HG02943 (cell line): ENCODE measurements around the gene CDHR2.
A peak's percentile ranks its signal among the peaks of the same experiment; 100 is the strongest.
"Not testable (repeated sequence)": the region's sequence is repeated elsewhere in the genome, so short reads cannot be mapped to it uniquely, and the experiment has no call there.

ENCODE experiments used
- ATAC-seq: cut with Tn5 transposase; IDR thresholded peaks from one replicate; pipeline ENCODE4 v1.9.1; 2021; ENCODE audit warnings: mild to moderate bottlenecking, low read depth, moderate library complexity; ENCODE audit not compliant: unreplicated experiment

Gene CDHR2

DNA sequence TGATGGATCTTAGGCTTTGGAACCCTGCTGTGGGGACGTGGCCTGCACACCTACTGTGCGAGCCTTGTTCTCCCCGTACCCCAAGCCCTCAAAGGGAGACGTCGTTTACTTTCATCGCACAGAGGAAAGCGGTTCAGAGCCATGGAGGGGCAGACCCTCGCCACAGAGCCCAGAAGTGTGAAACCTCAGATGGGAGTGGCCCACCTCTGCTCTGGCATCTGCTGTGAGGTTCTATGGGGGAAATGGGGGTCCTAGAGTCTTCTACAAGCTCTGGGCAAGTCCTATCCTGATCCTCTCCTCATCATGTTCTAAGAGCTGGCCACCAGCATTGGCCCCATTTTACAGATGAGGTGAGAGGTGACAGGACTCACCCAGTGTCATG lies 8.2 kb upstream of the CDHR2 start:
- ATAC-seq: no peak

DNA sequence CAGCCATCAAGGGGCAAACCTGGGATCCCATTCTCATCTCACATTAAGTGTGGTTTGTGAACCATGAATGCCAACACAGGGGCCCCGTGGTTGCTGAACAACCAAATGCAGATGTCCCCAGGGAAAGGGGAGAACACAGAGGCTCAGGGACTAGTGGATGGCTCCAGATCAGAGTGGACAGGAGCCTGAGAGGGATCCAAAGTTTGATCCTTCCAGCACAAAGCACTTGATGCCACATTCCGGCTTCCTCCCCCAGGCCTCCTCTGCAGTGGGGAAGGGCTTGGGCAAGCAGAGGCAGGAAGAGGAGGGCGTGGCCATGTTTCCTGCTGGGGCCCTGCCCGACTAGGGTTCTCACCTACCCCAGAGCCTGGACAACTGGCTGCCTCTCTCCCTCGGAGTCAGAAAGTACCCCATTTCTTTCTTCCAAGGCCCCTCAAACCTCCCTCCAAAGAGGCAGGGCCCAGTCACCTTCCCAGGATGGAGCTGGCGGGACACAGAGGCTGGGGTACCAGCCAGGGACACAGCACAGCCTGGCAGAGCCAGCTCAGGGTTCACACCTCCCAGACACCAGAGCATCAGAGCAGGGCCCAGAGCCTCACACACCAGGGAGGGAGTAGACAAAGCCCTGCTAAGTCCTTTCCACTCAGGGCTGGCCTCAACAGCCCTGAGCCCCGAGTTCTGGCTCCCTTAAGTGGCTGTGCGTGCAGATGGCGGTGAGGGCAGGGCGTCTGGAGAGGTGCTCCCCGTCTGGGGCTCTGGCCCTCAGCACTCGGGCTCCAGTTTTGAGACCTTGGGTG lies 7.6 kb upstream of the CDHR2 start:
- ATAC-seq: no peak

DNA sequence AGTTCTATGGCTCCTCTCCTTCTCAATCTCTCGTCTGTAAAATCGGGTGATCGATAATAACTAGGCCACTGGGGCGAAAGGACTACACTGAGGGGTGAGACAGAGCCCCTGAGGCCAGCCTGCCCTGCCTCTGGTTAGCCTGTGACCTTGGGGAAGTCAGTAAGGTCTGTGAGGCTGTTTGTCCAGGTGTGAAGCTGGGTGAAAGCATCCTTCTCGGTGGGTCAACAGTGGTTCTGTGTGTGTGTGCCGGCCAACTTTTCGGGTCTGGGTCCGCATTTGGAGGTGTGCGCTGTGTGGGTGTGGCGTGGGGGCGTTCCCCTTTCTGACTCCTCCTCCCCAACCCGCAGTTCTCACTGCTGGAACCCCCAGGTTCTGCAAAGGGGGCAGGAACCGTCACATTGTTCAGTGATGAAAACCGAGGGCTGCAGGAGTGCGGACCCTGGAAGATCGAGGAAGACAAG lies 7.0 kb upstream of the CDHR2 start:
- no peak for ATAC-seq

DNA sequence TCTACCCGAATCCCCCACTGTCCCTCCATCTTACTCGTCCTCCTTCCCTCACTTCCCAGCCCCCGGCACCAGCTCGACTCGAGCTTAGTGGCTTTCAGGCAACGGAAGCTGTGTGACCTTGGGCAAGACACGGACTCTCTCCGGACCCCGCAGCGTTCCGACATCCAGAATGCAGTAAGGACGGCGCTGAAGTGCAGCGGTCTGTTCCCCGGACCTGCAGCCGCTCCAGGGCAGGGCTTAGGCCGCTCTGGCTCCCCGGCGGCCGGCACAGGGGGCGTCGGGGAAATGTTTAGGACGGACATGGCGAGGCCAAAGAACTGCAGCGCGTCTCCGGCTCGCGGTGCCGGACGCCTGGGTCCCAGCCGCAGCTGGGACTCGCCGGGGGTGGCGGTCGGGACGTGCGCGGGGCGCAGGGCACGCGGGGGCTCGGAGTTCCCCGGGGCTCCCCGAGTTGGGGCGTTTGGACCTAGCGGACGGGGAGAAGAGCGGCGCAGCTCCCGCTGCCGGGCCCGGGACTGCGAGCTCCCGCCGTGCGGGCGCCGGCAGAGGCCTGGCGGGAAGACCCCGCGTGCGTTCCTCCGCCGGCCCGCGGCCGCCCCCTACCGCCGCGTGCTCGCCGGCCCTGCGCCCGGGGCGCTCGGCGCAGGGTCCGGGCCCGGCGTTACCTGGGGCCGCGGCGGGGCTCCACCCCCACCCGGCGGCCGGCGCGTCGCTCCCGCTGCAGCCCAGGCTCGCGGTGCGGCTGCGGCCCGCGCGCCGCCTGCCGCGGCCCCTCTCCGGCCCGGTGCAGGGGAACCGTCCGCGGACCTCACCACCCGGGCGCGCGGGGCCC lies 6.3 kb upstream of the CDHR2 start:
- ATAC-seq: peak; percentile 32

DNA sequence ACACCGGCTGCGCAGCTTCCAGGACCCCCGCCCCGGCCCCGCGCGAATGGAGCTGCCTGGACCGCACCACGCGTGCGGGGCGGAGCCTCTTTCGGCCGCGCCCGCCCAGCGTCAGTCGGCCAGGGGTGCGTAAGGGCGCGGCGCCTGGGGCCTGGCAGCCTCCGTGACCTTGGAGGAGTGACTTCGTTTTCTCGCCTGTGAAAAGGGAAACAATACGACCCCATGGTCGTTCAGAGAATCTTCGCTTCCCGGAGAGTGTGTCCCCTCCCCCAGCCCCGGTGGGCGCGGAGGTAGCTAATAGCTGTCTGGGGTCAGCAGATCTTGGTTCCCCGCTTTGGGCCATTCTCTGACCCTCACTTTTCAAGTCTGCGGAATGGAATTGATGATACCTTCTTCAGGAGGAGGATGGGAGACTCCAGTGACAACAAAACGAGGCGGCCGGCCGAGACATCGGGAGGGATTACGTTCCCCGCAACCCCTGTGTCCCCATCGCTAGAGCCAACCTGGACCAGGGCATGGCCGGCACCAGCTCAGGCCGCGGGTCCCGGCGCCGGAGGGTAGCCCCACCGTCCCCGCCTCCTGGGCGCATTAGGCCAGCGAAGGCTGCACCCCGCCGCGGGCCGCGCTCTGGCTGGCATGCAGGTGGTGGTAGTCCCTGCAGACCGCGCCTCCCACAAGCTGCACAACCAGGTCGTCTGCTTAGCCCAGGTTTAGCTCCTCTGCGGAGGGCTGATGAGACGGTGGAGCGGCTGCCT lies 5.5 kb upstream of the CDHR2 start:
- ATAC-seq: peak; percentile 55

DNA sequence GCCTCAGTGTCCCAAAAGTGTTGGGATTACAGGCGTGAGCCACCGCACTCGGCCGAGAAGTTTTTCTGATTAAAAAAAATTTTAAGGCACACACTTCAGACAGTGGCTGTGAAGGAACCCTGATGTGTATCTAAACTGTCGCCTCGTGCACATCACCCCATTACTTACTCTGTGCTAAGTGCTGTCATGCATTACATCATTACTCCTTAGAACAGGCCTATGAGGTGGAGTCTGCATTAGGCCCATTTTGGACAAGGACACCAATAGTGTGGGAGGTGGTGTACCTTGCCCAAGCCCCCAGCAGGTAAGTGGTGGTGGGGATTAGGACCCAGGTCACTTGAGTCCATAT lies 3.8 kb upstream of the CDHR2 start:
- no peak for ATAC-seq

DNA sequence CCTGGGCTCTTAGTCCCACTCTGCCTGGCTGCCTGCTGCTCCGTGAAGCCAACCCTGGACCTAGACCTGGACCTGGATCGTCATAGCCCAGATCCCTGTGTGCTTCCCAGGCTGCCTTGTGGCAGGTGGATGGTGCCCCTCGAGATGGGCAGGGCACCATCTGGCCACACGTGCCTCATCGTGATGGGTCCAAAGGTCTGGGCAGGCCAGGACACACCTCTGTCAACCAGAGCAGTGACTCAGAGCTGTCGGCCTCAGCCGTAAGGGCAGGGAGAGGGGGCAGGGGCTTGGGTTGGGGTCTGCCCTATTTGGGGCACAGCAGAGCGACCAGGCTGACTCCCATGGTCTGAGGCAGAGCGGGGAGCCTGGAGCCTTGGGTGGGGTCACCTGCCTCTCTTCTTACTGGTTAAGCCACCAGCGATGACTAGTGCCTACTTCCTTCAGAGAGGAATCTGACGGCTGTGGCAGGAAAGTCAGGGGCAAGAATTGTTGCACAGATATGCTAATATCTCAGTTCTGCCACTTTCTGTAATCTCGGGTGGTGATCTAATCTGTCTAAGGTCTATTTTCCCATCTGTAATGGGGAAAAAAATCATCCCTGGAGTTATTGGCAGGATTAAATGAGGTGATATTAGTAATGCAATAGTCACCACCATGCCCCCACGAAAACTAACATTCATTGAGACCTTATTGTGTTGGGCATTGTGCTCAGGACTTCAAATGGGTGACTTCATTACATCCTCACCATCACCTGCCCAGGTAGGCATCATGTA lies 3.2 kb upstream of the CDHR2 start:
- no peak for ATAC-seq

DNA sequence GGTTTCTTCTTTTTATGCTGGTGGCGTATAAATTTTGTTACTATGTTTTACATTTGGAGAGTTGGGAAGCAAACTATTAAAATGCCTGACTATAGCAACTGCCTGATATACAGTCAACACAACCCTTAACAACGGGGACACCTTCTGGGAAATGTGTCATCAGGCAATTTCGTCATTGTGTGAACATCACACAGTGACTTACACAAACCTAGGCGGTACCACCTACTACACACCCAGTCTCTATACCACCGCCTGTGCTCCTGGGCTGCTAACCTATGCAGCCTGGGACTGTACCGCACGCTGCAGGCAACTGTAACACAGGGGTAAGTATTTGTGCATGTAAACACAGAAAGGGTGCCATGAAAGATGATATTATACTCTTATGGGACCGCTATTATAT lies 1.3 kb upstream of the CDHR2 start:
- ATAC-seq: no peak

DNA sequence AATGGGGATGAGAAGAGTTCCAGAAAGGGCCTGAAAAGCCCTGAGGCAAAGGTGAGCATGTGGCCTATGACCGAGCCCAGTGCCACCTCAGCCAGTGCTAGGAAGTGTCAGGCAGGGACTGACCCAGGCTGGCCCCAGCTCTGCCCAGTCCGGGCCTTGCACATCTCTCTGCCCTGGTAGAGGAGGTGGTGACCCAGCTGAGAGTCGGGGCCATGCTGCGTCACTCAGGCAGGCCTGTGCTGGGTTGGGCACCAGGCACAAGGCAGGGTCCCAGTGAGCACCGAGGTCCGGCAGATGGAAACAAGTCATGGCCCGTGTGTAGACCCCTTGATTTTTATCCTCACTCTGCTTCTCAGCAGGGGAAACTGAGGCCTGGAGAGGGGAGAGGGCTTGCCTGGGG lies 729 bp downstream of the CDHR2 start:
- no peak for ATAC-seq

DNA sequence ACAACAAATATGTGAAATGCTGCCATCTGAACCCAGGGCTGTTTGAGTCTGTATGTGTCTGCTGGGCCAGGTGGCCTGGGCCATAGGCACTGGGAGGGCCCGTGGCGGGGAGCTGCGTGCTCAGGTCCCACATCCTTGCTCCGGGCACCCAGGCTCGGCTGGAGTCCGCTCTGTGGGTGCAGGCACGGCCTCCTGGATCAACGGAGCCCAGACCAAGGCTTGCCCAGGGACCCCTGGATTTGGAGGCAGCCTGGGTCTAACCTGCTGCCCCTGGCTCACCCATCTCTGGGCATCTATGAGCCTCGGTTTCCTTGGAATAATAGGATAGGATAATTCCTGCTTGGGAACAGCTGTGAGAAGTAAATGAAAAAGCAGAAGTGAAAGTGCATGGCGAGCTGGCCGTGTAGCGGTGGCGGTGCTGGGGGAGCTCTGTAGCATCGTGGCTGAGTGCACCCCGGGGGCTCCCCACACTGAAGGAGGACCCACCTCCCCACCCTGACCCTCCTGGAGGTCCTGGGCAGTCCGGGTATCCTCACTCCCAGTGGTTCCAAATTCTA lies 1.2 kb downstream of the CDHR2 start:
- no peak for ATAC-seq

DNA sequence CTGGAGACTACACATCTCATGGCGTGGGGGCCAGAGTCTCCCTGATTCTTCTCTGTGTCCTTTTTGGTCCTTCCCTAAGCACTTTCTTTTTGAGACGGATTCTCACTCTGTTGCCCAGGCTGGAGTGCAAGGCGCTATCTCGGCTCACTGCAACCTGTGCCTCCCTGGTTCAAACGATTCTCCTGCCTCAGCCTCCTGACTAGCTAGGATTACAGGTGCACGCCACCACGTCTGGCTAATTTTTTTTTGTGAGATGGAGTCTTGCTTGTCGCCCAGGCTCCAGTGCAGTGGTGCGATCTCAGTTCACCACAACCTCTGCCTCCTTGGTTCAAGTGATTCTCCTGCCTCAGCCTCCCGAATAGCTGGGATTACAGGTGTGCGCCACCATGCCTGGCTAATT lies 1.8 kb downstream of the CDHR2 start:
- ATAC-seq: not testable (repeated sequence)

DNA sequence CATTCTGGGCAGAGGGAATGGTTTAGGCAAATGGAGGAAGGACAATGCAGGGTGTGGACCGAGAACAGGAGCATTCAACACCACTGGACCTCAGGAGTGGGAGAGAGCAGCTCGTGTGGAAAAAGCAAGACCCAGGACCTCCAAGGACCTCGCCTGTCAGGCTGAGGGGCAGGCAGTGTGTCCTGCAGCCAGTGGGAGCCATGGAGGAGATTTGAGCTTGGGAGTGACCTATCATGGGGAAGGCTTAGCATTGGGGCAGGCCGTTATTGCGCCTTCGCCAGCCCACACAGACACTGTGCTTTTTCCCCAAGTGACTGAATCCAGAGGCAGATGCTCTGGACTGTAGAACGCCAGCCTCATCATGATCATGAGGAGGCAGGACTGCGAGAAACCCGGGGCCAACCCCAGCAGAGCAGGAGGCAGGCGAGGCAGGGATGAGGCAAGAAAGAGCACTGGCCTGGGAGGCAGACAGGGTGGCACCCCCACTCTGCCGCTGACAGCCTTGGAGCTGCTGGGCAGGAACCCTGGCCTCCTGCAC lies 3.3 kb downstream of the CDHR2 start:
- ATAC-seq: no peak

DNA sequence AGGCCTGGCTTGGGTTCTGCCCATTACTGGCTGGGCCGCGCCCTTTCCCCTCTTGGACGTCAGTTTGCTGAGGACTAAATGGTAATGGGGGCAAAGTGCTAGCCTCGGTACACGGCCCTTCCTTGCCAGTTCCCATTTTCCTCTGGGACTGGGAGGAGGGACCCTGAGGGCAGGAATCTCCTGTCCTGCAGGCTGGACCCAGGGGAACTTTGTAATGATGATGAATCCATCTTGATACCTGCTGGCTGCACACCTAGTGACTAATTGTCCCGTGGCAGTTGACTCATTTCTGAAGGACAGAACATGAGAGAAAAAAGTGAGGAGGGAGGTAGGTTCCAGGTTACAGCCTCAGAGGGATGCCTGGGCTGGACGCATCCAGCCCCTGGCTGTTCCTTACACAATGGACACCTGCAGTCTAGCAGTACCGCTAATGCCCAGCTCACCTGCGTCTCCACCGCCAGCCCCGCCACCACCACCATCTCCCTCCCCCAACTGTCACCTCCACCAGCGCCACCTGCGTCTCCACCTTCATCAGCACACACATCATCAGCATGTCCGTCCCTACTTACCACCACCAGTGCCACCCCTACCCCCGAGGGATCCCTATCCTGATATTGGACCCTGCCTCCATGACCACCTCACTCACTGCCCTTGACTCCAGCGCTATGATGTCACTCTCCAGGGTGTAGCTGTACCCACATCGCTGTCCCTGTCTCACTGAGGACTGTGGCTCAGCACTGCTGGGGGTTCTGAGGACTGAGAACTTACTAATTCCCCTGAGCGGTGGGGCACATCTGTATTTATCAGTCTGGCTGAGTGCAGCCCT lies 4.3 kb downstream of the CDHR2 start:
- ATAC-seq: no peak

DNA sequence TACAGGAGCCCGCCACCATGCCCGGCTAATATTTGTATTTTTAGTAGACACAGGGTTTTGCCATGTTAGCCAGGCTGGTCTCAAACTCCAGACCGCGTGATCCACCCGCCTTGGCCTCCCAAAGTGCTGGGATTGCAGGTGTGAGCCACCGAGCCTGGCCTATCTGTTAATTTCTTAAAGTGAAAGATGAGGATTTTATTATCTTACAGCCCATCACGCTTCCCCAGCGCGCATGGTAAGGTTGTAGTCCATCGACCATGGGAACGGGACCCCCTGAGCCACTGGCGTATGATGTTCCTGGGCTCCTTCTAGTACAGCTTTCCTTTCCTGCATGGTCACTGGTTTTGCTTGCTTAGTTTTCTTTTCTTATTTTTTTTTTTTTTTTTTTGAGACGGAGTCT lies 8.7 kb downstream of the CDHR2 start:
- ATAC-seq: no peak

DNA sequence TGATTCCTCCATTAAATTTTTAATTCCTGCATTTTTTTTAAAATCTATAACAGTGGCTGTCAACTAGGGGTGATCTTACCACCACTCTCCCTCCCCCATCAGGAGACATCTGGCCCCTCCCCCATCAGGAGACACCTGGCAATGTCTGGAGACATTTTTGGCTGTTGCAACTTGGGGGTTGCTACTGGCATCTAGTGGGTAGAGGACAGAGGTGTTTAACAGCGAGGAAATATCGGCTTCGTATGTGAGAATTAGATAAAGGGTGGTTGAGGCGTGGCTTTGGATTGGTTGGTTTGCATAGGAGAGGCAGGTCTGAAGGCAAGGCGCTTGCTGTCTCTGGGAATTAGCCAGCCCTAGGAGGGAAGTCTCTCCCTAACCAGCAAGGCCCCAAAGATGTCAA lies 10.5 kb downstream of the CDHR2 start:
- no peak for ATAC-seq

DNA sequence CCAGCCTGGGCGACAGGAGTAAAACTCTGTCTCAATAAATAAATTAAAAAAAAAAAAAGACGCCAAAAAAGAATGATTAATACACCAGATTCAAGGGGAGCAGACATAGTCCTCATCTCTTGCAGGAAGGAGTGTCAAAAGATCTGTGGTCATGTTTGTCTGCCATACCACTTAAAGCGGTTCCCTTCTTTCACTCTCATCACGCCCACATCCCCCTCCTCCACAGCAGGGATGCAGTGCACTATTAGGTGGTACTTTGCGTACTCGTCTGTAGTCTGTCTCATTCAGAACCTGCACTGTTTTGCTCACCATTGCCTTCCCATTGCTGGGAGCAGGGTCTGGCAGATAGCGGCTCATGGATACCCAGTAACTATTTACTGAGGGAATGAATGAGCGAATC lies 11.2 kb downstream of the CDHR2 start:
- no peak for ATAC-seq

DNA sequence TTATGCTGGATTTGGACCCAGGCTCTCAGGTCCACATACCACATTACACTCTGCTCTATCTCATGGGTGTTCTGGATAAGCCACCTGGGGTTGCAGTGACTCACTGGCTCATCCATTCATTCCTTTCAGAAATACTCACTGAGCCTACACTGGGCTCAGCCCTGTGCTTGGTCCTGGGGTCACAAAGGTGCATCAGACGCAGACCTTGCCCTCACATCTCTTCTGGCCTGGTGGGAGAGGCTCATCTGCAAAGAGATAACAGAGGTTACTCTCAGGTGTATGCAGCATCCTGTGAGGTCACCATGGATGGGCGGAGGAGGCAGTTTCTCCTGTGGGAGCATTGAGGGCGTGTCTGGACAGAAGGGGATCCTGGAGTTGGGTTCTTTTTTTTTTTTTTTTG lies 12.1 kb downstream of the CDHR2 start:
- no peak for ATAC-seq

DNA sequence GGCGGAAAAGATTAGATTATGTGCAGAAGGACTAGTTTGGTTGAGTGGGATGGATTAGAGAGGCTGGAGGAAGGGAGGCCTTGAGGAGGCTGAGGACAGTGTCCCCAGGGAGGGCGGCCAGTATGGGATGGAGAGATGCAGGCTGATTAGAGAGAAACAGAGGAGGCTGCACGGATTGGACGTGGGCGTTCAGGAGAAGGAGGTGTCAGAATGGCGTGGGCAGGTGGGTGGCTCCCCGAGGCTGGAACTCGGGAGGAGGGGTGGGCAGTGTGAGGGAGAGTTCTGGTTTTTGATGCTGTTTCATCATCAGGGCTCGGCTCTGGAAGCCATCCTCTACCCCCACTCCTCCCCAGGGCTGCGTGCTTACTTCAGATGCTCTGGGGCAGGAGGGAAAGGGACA lies 13.0 kb downstream of the CDHR2 start:
- ATAC-seq: no peak

DNA sequence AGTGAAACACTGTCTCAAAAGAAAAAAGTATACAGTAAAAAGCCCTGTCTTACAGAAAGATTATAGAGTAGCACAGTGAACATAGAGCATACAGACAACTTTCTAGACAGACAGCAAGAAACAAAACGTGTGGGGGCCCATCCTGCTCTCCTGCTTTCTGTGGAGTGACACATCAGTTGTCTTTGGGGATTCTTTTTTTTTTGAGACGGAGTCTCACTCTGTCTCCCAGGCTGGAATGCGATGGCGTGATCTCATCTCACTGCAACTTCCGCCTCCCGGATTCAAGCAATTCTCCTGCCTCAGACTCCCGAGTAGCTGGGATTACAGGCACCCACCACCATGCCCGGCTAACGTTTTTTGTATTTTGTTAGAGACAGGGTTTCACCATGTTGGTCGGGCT lies 14.9 kb downstream of the CDHR2 start:
- ATAC-seq: no peak
